Measurements from ENCODE around the gene CHI3L2.

The CHI3L2 gene

DNA sequence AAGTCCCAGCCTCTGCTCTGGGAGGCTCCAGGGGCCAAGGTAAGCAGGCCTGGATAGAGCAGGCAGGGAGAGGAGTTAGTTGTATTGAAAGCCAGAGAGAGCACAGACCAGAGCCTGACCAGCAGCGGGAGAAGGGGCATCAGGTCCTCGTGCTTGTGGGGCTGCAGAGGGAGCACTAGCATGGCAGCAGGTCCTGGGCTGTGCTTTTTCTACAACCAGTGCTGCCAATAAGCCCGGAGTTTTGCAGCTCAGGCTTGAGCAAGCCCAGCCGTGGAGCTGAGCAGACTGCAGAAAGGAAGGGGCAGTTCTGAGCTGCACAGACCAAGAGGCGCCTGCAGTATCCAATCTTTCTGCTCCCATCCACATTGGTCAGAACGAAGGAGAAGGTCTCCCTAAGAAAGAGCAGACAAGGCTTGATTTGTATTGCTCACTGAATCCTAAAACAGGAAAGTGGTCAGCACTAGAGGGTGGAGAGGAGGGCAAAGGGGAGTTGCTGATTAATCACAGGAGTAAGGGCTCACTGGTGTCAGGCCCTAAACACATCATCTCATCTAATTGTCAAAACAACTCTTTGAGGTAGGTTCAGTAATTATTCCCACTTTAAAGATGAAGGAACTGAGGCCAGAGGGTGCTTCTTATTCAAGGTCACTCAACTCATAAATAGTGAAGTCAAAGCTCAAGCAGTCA is 29.8 kb upstream of the CHI3L2 start:
- in situ Hi-C loops (cut with MboI; ENCODE audit: low pct_unique_long_range_greater_than_20kb, low sequenced_read_pairs, unreplicated experiment) = no loop called here
- TF ChIP-seq, protein P1, sequence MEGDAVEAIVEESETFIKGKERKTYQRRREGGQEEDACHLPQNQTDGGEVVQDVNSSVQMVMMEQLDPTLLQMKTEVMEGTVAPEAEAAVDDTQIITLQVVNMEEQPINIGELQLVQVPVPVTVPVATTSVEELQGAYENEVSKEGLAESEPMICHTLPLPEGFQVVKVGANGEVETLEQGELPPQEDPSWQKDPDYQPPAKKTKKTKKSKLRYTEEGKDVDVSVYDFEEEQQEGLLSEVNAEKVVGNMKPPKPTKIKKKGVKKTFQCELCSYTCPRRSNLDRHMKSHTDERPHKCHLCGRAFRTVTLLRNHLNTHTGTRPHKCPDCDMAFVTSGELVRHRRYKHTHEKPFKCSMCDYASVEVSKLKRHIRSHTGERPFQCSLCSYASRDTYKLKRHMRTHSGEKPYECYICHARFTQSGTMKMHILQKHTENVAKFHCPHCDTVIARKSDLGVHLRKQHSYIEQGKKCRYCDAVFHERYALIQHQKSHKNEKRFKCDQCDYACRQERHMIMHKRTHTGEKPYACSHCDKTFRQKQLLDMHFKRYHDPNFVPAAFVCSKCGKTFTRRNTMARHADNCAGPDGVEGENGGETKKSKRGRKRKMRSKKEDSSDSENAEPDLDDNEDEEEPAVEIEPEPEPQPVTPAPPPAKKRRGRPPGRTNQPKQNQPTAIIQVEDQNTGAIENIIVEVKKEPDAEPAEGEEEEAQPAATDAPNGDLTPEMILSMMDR (IDR thresholded peaks at IDR 0.05; ENCODE audit: extremely low read depth, insufficient read depth, missing control alignments) = peak; percentile 68
- DNase-seq (ENCODE audit: low spot score) = peak; percentile 58

DNA sequence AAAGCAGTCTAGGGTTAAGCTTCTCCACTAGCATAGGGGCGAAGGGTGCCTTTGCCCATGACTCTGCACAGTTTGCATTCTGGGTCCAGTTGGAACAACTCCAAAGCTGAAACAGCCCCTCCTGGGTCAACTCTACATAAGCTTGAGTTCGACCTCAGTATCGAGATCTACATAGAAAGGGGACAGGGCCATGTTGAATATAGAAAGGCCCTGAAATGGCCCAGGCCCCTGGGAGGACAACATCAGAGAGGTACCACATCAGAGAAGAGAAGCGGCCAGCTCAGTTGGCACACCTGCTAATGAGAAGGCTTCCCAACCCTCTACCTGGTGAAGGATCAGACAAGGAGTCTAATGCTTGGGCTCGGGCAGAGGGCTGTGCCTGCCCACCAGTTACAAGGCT is 28.7 kb upstream of the CHI3L2 start:
- DNase-seq (ENCODE audit: low spot score) = no peak
- in situ Hi-C loops (cut with MboI; ENCODE audit: low pct_unique_long_range_greater_than_20kb, low sequenced_read_pairs, unreplicated experiment) = no loop called here
- TF ChIP-seq, protein P1 (IDR thresholded peaks at IDR 0.05; ENCODE audit: extremely low read depth, insufficient read depth, missing control alignments) = no peak

GRCh38 chr1:111199329-111199728 is 28.2 kb upstream of the CHI3L2 start:
- in situ Hi-C loops (cut with MboI; ENCODE audit: low pct_unique_long_range_greater_than_20kb, low sequenced_read_pairs, unreplicated experiment) = no loop called here
- DNase-seq (ENCODE audit: low spot score) = no peak
- TF ChIP-seq, protein P1 (IDR thresholded peaks at IDR 0.05; ENCODE audit: extremely low read depth, insufficient read depth, missing control alignments) = no peak

GRCh38 chr1:111199881-111200801 is 27.4 kb upstream of the CHI3L2 start, which contains the start of gene DENND2D:
TSS of gene DENND2D (minus strand) at chr1:111200646. CDS start at chr1:111200459, 187 bp downstream.
- in situ Hi-C loops (cut with MboI; ENCODE audit: low pct_unique_long_range_greater_than_20kb, low sequenced_read_pairs, unreplicated experiment) = loop anchor here (25.0 kb wide), 2 partner anchors 412 to 562 kb away; partner anchors contain the start of genes DDX20 and RAP1A
- DNase-seq (ENCODE audit: low spot score) = no peak
- TF ChIP-seq, protein P1 (IDR thresholded peaks at IDR 0.05; ENCODE audit: extremely low read depth, insufficient read depth, missing control alignments) = no peak

GRCh38 chr1:111200802-111201161 is 26.7 kb upstream of the CHI3L2 start:
- in situ Hi-C loops (cut with MboI; ENCODE audit: low pct_unique_long_range_greater_than_20kb, low sequenced_read_pairs, unreplicated experiment) = loop anchor here (25.0 kb wide), 2 partner anchors 412 to 562 kb away; partner anchors contain the start of genes DDX20 and RAP1A
- TF ChIP-seq, protein P1 (IDR thresholded peaks at IDR 0.05; ENCODE audit: extremely low read depth, insufficient read depth, missing control alignments) = no peak
- no peak for DNase-seq (ENCODE audit: low spot score)

DNA sequence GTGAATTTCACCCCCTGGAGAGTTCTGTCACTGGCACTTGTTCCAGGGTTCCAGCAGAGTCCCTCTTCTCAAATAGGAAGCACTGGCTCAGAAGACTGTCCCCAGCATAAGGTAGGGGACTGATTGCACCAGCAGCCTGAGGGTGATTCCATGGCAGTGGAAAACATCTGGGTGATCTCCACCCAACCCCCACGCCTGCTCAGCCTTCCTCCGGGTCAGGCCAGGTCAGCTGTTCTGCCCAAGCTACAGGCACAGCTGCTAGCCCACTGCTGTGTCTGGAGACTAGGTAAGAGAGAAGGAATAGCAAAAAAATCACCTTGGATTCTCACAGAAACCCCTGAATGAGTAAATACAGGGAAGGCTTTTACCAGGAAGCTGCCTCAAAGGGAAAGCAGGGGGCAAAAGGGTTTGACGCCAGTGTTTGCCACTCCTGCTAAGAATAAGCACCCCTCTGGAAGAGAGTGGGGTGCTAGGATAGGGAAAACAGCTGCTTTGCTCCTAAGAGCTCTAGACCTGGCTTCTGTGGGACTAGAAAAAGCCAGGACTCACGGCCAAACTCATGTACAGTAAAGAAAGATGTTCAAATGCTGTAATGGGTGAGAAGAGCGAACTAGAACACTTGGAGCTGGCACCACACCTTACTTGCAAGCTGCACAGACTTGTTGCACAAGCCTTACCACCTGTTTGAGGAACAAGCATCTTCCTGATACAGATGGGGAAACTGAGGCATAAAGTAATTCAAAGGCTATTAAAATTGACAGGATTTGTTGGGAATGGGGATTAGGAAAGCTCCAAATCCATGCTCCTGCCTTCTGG is 26.0 kb upstream of the CHI3L2 start:
- in situ Hi-C loops (cut with MboI; ENCODE audit: low pct_unique_long_range_greater_than_20kb, low sequenced_read_pairs, unreplicated experiment) = loop anchor here (25.0 kb wide), 2 partner anchors 411 to 561 kb away; partner anchors contain the start of genes DDX20 and RAP1A
- no peak for DNase-seq (ENCODE audit: low spot score)
- TF ChIP-seq, protein P1 (IDR thresholded peaks at IDR 0.05; ENCODE audit: extremely low read depth, insufficient read depth, missing control alignments) = no peak

All from GM13977 (cell line).